GM19025 (cell line): ENCODE results near the gene GLUD2.
"Not testable (repeated sequence)": the region's sequence is repeated elsewhere in the genome, so short reads cannot be mapped to it uniquely, and the experiment has no call there.

Source experiments
- ATAC-seq: cut with Tn5 transposase; IDR thresholded peaks from one replicate; pipeline ENCODE4 v1.9.1; 2021; ENCODE audit warnings: mild to moderate bottlenecking, low read depth, moderate library complexity; ENCODE audit not compliant: unreplicated experiment

GLUD2 gene

GRCh38 chrX:121047441-121048419 lies at the start of gene GLUD2:
TSS of gene GLUD2 (plus strand) at chrX:121047610. CDS start at chrX:121047685, 75 bp downstream.
- not testable (repeated sequence) for ATAC-seq

DNA sequence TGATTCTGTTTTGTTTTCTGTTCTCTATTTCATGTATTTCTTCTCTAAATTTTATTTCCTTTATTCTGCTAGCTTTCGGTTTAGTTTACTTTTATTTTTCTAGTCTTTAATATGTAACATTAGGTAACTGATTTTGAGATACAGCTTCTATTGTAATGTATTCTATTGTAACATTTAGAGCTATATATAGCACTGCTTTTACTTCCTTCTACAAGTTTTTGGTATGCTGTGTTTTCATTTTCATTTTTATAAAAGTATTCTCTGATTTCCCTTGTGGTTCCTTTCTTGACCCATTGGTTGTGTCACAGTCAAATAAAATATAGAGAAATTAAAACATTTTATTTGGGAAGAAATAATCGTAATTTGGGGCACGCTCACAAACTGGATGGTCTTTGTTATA lies 48.0 kb upstream of the GLUD2 start:
- ATAC-seq: no peak

GRCh38 chrX:121000589-121000988 lies 46.8 kb upstream of the GLUD2 start:
- ATAC-seq: no peak

GRCh38 chrX:121008920-121009319 lies 38.5 kb upstream of the GLUD2 start:
- no peak for ATAC-seq

DNA sequence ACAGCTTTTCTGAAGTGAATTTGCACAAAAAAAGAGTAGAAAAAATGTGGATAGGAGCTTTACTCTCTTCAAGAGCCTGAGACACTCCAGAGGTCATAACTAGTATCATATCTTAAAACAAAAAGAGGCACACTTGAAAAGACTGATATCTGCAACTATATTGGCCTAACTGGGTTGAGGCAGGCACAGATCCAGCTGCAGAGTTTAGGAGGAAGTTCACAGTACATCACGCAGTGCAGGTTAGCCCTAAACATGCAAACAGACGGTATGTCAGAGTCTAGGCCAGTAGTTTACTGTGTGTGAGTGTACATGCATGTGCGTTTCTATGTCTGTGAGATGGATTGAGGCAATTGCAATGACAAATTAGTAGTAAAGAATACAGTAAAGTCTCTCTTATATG lies 37.6 kb upstream of the GLUD2 start:
- no peak for ATAC-seq

GRCh38 chrX:121010218-121010617 lies 37.2 kb upstream of the GLUD2 start:
- ATAC-seq: no peak

- no peak for ATAC-seq
Observed at GRCh38 chrX:121011254-121011653, 36.2 kb upstream of the GLUD2 start.

DNA sequence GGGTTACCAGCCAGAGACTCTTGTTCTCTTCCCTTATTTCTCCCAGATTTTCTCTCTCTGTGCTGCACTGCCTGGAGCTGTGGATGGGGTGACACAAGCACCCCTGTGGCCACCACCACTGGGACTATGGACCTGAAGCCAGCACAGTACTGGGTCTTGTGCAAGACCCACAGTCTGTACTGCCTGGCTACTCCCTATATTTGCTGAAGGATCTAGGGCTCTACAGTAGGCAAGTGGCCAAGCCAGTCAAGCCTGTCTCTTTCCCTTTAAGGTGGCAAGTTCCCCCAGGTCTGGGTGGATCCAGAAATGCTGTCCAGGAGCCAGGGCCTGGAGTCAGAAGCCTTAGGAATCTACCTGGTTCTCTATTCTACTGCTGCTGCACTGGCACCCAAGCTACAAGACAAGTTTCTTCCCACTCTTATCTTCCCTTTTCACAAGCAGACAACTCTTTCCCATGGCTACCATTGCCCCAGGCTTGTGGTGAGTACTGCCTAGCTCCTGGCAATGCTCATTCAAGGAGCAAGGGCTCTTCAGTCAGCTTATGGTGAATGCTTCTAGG lies 33.4 kb upstream of the GLUD2 start:
- ATAC-seq: no peak

DNA sequence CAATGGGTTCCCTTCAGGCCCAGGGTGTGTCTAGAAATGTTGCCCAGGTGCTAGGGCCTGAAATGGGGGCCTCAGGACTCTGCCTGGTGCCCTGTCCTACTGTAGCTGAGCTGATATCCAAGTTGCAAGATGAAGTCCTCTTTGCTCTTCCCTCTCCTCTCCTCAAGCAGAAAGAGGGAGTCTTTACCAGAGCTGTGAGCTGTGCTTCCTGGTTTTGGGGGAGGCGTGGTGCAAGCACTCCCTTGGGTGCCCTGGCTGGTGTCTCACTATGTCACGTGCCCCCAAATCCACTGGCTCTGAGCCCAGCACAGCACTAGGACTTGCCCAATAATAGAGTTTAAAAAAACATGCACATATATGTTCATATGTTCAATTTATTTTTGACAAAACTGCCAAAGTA lies 32.6 kb upstream of the GLUD2 start:
- no peak for ATAC-seq

DNA sequence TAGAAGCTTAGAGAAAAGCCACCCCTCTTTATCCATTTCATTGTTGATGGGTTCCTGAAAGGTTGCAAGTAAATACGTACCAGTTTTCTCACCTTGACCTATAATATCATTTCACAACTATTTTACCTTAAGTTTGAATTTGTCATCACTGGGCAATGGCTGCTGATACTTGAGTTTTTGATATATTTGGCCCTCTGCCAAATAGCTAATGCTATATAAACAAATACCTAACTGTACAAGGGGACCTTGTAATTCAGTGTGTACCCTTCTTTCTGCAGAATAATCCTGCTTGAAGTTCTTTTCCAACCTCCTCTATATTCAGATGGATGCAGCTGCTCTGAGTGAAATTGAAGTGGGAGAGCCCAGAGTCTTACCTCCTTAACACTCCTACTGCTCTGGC lies 19.0 kb upstream of the GLUD2 start:
- ATAC-seq: no peak

GRCh38 chrX:121030083-121030482 lies 17.3 kb upstream of the GLUD2 start:
- no peak for ATAC-seq

DNA sequence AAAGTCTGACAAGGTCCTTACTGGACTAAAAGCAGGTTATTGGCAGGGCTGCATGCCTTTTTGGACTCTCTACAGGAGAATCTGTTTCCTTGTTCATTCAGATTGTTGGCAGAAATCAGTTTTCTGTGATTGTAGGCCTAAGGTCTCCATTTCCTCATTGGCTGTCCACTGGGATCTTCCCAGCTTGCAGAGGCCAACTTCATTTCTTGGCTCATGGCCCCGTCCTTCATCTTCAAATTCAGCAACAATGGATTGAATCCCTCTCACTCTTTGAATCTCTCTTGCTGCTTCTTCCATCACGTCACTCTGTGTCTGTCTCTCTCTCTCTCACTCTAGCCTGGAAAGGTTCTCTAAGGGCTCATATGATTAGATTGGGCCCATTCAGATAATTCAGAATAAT lies 14.9 kb upstream of the GLUD2 start:
- no peak for ATAC-seq

- ATAC-seq: no peak
Observed at GRCh38 chrX:121036137-121036536, 11.3 kb upstream of the GLUD2 start.

DNA sequence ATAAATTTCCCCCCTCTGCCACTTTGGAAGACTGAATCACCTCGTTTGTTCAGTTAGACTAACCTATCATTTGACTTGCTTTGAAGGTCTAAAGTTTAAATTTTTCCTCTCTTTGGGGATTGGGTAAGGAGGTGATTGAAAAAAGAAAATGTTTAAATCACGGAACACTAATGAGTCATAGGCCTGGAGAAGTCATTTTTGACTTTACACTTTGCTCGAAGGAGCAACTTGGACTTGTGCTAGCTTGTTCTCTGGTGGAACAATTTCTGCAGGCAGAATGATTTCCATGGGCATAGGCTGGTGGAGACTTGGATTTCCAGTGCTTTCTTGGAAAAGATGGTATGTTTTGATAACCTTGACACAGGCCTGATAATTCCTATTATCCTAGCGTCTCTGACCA lies 10.5 kb upstream of the GLUD2 start:
- no peak for ATAC-seq

DNA sequence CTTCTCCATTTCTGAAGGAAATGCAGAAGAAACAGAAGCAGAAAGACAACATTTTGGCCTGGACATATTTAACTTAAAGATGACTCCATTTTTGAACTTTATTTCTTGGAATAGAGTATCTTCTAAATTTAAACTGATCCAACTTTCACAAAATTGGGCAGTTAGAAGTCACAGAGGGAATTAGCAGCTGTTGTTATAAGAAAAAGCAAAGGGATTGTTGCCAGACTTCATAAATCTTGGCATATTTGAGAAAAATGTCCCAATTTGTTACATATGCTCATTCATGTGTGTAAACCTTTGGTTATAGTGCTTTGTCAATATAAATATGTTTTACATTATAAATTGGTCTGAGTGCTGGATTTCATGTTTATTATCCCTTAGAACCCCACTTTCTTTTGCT lies 3.4 kb downstream of the GLUD2 start:
- no peak for ATAC-seq

DNA sequence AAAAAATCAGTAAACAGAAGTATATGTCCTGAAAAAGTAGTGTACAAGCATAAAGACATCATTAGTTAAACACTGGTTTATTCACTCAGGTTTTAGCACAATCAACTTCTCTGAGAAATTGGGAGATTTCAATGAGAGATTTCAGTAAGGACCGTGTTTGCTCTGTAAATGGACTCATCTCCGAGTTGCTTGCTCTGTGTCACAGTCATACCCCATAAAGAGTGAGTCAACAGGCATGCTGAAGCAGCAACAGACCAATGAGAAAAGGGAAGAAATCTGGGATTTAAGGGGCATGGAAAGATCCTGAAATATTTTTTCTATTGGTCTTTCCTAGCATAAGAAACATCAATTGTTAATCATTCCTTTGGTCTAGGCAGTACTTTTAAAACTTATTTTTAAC lies 4.7 kb downstream of the GLUD2 start:
- no peak for ATAC-seq

DNA sequence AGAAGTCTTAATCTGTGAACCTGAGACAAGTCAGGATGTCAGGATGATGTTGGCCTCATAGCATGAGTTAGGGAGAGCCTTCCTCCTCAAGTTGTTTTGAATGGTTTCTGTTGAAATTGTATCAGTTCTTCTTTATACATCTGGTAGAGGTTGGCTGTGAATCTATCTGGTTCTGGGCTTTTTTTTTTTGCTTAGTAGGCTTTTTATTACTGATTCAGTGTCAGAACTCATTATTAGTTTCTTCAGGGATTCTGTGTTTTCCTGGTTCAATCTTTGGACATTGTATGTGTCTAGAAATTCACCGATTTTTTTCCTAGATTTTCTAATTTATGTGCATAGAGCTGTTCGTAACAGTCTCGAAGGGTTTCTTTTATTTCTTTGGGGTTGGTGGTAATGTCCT lies 14.9 kb downstream of the GLUD2 start:
- no peak for ATAC-seq

GRCh38 chrX:121064579-121064978 lies 17.2 kb downstream of the GLUD2 start:
- ATAC-seq: no peak

DNA sequence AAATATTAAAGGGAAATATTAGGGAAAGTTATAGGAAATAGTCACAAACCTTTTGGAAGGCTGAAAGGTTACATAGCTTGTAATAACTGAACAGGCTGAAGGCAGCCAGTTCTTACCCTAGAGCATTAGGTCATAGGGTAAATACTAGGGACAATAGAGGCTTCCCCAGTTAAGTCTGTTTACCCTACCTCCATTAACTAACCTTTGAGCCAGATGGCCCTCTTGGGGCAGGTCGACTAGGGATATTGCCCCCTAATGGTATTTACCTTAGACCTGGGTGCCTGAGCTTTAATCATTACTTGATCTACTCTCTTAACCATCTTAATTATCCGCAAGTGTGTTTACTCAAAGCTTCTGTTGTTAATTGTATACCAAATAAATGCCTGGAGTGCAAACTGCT lies 36.8 kb downstream of the GLUD2 start:
- not testable (repeated sequence) for ATAC-seq

- ATAC-seq: no peak
Observed at GRCh38 chrX:121084903-121085611, 37.6 kb downstream of the GLUD2 start.

DNA sequence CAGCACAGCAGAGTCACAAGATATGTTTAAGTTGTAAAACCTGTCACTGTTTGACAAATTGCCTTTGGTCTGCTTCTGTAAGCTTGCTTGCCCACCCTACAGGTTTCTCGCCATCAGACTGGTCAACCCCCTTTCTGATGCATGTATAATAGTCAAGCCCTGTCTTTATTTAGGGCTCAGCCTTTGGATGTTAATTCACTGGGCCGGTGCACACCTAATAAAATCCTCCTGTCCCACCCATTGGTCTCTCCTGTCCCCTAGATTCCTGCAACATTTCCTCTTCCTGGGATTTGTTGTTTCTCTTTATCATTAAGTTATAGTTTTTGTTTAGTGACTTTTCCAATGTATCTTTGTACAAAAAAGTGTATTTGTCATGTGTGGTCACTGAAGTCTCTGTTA lies 38.2 kb downstream of the GLUD2 start:
- ATAC-seq: no peak
